Activated CD4-positive, CD25-positive, alpha-beta regulatory T cell treated with anti-CD3 and anti-CD28 coated beads, Interleukin-2, amount 50 U/mL, for 16 hours (primary cell): Measurements from ENCODE around the gene NHLH2.

ENCODE experiments used
- DNase-seq: peaks from one replicate; pipeline ENCODE4 v3.0.0-alpha.2; 2020; ENCODE audit warnings: low read depth, low spot score

Gene NHLH2

DNA sequence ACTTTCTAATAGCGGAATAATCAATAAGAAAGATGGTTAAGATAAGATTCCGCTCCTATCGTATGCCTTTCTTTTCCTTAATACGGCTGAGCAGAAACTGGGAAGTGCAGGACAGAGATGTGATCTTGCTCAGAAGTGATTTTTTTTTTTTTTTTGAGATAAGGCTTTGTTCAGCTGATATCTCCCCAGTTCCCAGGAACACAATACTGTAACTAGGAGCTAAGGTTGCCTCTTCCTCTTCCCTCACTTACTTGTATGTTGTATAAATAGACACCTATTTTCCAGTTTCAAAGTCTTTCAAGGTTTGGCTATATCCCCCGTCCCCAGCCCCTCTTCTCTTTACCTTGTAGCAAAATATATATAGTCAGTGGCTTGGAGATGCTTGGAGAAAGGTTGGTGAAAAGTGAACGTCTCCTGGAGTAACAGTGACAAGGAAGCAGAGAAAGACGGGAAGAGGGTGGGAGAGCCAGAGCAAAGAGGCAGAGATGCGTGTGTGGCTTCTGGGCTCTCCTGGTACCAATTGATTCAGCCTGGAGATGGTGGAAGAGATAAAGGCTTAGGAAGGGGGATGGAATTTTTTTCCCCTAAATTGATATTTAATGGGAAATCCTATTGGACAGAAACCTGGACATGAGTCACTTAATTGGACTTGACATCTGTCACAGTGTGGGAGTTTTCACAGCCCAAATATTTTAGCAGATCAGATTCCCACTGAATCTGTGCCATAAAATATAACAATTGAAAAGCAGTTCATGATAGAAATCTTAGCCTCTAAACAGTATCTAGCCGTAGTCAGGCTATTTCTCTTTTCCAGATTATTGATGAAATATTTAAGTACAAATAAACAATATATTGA lies at the start of gene NHLH2:
NHLH2 (minus strand) TSS at position 522 of the 856 bp plus-strand sequence. CDS start 2,754 bp downstream, outside the sequence.
- DNase-seq: no peak

DNA sequence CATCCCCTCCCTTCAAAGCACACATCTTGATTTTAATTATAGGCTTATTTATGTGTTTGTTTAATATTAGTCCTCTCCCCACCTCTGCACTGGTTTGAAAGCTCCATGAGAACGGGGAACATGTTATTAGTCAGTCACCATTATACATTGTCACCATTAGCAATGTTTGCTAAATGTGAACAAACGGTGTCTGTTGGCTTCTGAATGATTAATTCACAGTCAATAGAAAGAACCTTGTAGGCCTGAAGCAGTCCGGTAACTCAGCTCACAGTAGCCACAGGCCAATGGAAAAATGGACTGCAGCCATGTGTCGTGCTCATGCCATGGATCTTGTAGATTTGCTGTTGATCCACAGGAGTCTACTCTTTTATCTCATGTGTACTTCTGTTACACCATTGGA lies 49.7 kb upstream of the NHLH2 start:
- no peak for DNase-seq

DNA sequence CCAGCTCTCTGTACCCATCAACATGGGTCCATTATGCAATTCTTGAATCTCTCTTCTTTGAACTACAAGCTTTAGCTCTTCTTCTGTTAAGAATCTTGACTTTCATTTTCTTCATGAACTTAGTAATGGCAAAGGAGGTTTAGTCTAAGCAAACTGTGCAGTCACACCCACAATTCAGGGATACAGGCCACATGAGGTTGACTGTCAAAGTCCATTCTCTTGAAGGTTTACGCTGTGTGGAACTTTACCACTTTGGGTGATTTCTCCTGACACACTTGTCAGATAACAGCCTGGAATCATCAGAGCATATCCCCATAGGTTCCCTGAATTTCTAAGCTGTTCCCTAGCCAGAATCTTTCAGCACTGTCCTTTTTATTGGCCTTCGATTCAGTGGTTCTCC lies 48.0 kb upstream of the NHLH2 start:
- no peak for DNase-seq

DNA sequence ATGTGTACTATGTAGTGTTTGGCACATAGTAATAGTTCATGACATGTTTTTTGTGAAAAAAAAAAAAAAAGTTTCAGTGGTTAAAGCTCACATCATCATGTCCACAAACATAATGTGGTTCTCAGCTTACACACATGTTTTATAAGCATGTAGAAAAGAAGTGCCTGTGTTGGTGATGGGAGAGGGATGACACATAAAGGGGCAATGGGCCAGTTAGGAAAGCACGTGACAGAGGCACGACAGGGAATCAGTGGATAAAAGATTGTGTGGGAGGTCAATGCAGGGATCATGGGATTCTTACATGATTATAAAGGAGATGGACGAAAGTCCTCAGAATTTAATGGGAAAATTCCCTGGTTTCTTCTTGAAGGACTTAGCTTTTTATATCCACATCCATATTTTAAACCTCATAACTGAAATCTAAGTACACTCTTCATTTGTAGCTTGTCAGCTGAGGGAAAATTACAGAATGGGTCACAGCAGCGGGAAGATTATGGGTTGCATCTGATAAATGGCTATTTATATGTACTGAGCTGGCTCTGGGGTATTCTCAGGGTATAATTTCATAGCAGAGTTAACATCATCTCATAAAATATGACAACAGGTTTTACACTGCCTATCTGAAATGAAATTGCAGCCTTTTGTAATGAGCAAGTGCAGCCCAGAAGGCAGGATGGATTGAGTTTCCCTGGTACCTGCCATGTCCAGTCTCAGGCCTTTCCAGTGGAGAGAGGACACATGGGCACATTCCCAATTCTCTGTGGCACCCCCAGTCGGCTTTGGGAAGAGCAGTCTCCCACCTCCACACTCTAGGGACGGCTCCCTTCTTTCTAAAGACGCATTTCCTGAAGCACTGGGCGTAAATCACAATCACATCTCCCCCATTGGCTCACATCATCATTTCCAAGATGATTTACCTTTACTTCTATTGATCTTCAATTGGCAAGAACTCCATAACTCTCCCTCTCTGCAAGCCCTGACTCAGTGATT lies 42.3 kb upstream of the NHLH2 start:
- DNase-seq: no peak

DNA sequence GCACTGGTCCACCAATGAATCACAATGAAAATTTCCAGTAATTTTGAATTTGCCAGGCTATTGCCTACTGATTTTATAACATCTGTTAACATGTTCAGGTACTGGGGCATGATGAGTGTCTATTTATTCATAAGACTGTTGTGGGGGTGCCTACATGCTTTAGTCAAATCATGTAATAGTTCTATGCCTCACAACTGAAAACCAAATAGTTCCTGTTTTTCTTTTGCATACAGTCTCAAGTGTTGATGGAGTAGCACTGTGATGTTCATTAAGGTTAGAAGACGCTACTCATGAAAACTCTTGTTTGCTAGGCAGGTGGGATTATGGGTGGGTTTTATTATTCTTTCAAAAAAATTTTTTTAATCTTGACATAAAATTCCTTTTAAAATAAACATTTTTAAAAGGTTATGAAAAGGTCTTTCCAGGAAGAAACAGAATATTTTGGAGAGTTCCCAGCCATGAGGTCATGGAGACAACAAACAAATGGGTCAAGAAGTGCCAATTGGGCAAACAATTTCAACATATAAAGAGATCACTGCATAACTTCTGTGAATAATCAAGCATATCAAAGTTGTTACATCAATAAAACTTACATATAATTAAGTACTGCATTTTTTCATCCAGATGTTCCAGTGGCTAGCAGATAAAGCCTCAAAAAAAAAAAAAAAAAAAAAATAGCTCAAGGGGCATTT lies 40.2 kb upstream of the NHLH2 start:
- DNase-seq: no peak

DNA sequence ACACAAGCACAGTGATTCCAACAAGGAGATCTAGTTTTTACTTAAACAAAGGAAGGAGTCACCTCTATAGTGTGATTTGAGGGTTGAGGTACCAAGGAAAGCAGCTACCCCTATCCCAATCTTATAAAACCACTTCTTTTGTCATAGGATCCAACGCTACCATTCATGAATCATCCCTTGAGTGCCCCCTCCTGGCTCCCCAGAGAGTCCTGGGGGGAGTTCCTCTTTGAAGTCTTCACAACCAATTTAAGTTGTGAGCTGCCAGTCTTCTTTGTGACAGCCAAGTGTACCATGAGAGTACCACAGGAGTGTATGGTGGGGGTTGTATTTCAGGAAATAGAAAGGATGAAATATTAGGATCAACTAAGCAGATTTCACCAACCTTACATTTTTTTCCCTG lies 39.1 kb upstream of the NHLH2 start:
- DNase-seq: no peak

DNA sequence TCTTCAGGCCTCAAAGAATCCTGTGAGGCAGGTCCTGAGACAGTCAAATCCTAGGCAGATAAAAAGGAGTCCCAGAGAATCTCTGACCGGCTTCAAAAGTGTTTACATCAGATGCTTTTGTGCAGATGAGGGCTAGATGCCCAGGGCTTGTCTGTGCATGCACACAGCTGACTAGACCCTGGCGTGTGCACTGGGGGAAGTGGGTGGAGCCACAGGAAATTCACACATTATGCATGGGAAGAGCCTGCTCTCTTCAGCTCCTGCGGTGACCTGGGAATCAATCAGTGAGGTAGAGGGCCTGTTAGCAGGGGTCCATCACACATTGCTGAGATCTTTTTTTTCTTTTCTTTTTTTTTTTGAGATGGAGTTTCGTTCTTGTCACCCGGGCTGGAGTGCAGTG lies 36.6 kb upstream of the NHLH2 start:
- DNase-seq: no peak

DNA sequence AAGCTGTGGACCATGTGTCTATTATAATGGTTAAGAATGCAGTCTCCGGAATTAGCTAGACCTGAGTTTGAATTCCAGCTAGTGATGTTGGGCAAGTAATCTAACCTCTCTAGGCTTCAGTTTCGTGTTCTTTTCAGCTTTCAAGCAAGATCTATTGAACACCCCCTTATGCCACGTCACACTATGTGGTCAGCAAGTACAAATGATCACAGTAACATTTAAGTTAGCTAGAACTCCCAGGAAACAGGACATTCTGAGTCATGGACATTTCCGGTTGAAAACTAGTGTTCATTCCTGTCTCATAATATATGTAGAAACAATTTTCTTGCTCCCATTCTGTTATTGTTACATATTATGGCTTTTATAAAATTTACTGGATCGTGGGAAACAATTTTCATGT lies 34.0 kb upstream of the NHLH2 start:
- no peak for DNase-seq

DNA sequence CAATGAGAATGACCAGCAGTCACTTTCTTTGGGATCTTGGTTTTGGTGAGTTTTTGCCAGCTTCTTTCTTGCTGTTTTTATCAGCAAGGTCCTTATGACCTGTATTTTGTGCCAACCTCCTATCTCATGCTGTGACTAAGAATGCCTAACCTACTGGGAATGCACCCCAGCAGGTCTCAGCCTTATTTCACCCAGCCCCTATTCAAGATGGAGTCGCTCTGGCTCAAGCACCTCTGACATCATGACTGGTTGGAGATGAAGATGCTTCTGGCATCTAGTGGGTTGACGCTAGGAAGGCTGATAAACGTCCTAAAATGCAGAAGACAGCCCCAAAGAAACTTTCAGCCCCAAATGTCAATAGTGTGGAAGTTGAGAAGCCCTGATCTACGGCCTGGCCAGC lies 33.6 kb upstream of the NHLH2 start:
- DNase-seq: no peak

DNA sequence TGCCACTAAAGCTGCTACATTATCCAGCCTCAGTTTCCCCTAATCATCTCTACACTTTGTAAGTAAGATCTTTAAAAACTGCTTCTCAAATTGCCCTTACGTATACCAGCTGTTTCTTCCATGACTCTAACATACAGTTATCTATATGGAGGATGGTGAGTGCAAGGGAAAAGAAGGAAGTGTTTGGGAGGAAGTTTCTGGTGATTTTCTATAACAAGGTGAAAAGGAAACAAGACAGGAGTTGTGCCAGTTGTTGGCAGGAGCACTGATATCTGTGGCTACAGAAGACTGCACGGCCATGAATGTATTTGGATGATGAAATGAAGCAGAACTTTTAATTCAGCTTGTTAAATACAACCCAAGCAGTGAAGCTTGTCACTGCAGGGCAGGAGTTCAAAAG lies 32.3 kb upstream of the NHLH2 start:
- DNase-seq: no peak

DNA sequence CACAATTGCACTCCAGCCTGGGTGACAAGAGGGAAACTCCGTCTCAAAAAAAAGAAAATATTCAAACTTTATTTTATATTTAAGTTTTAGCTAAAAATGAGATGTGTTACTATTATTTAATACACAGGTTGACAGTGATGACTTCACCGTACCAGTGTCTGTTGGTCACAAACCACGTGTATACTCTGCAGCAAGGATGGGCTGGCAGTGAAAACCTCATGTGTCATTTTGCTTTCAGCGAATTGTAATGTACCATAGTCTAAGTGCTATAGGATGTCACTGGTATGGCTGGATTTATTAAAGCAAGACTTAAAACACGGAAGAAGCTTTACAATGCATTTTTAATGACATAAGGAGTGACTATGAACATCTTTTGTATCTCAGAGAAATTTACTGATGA lies 28.1 kb upstream of the NHLH2 start:
- no peak for DNase-seq

DNA sequence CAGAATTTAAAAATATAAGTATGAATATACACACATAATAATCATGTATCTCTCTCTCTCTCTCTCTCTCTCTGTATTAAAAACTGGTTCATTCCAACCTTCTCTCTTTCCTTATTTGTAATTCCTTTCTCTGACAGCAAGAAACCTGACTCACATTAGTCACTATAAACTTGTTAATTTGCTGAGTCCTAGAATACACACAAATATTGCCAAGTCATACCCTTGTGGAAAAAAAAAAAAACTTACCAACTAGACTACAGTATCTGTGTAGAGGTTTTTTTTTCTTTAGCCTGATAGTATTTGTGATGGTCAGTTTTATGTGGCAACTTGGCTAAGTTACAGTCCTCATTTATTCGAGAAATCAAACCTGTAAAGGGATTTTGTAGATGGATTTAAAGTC lies 26.3 kb upstream of the NHLH2 start:
- no peak for DNase-seq

DNA sequence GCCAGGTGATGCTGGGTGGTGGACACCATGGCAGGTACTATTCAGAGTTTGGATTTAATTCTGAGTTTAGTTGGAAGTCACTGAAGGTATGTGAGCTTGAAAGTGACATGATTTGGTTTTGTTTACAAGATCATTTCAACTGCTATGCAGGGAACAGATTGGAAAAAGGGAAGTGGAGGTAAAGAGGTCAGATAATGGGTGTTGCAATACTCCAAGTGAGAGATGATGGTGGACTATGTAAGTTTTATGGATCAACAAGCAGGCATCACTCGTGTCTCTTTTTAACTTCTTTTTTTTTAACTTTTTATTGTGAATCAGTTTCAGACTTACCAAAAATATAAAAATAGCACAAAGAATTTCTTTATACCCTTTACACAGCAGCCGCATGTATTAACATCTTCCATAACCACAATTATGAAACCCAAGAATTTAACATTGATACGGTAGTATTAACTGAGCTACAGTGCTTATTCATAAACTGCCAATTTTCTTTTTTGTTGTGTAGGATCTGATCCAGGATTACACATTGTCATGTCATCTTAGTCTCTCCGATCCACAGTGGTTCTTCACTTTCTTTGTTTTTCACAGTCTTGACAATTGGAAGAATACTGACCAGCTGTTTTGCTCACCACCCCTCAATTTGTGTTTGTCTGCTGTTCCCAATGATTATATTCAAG lies 24.9 kb upstream of the NHLH2 start:
- DNase-seq: no peak

DNA sequence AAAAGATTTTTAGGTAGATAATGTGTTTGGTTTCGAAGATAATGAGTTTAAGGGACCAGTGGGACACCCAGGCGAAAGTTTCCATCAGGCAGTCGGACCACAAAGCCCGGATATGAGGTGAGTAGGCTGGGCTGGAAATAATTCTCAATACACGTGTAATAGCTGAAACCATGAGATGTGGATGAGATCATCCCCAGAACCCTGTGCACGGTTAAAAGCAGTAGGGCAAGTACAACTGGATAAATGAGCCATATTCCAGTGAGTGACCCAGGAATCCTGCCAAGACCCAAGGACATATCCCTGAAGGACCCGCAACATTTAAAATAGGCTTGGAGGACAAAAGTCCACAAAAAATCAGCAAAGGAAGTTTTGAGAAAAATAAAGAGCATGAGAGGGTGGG lies 21.5 kb upstream of the NHLH2 start:
- DNase-seq: no peak

DNA sequence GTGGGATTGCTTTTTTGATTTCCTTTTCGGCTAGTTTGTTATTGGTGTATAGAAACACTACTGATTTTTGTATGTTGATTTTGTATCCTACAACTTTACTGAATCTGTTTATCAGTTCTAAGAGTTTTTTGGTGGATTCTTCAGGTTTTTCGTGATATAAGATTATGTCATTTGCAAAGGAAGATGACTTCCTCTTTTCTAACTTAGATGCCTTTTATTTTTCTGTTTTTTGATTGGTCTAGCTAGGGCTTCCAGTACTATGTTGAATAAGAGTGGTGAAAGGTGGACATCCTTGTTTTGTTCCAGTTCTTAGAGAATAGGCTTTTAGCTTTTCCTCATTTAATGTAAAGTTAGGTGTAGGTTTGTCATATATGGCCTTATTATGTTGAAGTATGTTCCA lies 13.1 kb upstream of the NHLH2 start:
- no peak for DNase-seq

DNA sequence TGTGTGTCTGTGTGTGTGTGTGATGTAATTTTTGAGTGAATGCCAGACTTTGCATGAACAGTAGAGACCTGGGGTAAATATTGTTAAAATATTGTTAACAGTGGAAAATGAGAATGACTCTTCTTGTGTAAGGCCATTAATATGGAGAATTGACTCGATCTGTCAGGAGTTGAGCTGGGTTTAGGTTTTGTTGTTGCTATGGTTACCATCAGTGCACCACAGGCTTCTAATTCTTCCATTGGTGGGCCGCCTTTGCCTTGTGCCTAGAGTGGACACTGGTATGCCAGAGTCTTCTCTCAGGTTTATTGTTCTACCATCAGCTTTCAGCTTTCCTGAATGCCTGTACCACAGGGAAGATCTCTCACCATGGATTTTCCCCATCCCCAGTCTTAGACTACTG lies 10.0 kb upstream of the NHLH2 start:
- no peak for DNase-seq

DNA sequence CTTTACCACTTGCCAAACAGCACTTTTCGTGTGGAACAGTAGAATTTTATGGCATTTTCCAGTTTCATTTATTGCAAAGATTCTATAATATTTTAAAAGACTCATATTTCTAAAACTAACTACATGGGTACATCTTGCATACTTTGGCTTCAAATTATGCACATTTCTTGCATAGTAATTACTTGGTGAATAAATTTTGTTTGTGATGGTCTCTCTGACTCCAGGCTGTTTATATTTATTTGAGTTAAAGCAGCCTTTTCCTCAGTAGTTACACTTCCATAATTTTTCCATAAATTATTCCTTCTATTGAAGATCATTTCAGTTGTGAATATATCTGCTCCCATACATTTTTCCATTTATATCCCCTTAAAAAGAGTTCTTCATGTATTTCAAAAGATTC lies 6.9 kb upstream of the NHLH2 start:
- DNase-seq: no peak

DNA sequence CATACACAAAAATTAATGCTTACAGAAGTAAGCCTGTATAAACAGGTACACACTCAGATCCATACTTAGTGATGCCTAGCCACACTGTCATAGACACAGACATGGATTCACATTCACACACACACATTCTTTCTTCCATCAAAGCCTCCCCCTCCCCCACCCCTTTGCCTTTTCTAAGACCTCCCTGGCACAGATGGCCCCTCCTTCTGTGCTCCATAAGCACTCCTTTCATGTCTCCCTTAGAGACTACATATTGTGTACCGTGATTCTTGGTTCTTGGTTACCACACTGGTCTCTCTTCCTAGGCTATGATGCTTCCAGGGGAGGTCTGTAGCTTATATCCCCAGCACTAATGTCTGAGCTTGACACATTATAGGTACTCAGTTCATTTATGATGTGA lies 2.0 kb upstream of the NHLH2 start:
- no peak for DNase-seq

DNA sequence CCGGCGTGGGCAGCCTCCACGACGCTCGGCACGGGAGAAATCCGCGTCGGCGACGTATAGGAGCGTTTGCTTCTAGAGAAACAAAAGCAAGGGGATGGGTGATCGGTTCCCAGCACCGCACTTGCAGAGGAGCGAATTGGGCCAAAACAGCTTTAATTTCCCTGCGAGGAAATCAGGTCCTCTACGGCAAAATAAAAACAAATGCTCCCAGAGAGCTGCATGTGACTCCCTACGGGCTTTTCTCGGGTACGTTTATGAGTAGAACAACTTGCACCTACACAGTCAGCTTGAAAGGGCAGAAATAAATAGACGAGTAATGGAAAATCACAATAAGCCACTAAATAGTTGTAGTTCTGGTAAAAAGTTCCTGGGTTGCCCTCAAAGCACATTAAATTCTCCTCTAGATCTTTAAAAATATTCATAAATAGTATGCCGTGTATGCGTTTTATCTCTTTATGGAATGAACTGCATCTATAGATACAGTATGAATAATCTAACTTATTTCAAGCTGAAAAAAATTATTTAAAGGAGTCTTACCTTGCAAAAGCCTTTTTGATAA lies 1.2 kb downstream of the NHLH2 start:
- no peak for DNase-seq

DNA sequence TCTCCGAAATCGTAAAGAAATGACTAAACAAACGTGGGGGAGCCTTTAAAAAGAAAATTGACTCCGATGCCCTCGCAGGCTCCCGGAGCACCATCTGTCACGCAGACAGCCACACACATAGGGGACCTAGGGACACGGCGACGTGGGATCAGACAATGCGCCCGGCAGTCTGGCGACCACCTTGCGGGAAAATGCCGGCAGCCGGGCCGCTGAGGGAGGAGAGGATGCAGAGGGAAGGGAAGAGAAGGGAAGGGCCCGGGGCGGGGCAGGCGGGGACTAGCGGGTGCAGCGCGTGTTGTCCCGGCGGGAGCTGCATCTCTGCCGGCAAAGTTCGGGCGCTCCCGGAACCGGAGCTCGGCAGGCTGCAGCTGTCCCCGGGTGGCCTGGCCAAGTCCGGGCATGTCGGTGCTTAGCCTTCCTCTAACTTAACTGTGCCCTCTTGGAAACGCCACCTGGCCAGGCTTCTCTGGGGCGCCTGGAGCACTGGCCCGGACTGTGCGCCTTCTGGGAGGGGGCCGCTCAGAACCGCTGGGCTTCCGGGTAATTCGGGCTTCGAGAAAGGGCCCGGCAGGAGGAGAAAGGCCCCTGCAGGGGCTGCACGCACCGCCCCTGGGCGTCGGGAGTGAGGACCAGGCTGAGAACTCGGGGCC lies 1.8 kb downstream of the NHLH2 start:
- no peak for DNase-seq
